PFSK-1 (cell line): ENCODE results near the gene EYA4.

ENCODE experiments used
- FOXP2 ChIP-seq: optimal IDR thresholded peaks from 2 replicates; pipeline ENCODE3; 2011; ENCODE audit warnings: borderline replicate concordance, control low read depth, inconsistent platforms; ENCODE audit not compliant: insufficient read depth; ENCODE audit errors: extremely low read length, extremely low read depth
- POLR2AphosphoS5 ChIP-seq: IDR thresholded peaks from 2 replicates; pipeline ENCODE4 v1.6.1; 2012; ENCODE audit warnings: low read depth, mild to moderate bottlenecking, control low read depth, low read length, moderate library complexity
- SIN3A ChIP-seq: IDR thresholded peaks from 2 replicates; pipeline ENCODE4 v1.6.1; 2012; ENCODE audit warnings: mild to moderate bottlenecking, low read length, moderate library complexity, borderline replicate concordance; ENCODE audit not compliant: insufficient read depth
- TAF1 ChIP-seq: IDR thresholded peaks from 2 replicates; pipeline ENCODE4 v1.6.1; 2012; ENCODE audit warnings: low read length, control low read depth, borderline replicate concordance; ENCODE audit not compliant: insufficient read depth
- TF ChIP-seq, protein P1 (sequence below), 2 experiments: IDR thresholded peaks; 2 replicates each; pipeline versions ENCODE4 v1.6.1 to v1.8.0; 2011 to 2012; ENCODE audit warnings: low read depth in 2 of 2, low read length in 2 of 2, control low read depth in 1 of 2, inconsistent platforms in 1 of 2, mild to moderate bottlenecking in 1 of 2, moderate library complexity in 1 of 2; ENCODE audit not compliant: insufficient read depth in 1 of 2

The EYA4 gene

DNA sequence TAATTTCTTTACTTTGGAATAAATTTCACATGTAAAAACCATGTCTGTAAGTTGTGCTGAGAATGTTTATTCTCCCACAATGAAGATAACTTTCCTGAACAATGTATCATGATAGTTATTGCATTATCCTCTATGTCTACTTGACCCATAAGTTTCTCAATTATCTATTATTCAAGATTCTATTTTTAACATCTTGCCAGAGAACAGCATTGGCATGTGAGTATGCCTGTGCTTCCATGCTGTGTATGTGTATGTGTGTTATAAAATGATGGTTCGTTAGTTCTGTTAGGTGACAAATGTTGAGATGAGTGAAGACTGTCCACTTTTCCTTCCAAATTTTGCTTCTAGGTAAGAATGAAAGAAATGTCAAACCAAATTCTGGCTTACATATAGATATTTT, 111.9 kb downstream of the EYA4 start:
- TF ChIP-seq SIN3A, result no peak

DNA sequence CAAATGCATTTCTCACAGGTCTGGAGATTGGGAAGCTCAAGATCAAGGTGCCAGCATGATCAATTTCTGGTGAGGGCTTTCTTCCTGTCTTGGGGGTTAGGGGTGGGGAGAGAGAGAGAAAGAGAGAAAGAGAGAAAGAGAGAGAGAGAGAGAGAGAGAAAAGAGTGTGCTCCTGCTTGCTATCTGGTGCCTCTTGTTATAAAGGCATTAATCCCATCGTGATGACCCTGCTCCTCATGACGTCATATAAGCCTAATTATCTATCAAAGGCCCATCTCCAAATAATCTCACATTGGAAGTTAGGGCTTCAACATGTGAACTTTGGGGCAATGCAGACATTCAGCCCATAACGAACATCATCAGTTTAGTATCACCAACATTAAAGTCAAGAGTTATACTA, 114.8 kb downstream of the EYA4 start:
- no peak for TF ChIP-seq SIN3A
- no peak for TF ChIP-seq TAF1
- TF ChIP-seq, protein P1, sequence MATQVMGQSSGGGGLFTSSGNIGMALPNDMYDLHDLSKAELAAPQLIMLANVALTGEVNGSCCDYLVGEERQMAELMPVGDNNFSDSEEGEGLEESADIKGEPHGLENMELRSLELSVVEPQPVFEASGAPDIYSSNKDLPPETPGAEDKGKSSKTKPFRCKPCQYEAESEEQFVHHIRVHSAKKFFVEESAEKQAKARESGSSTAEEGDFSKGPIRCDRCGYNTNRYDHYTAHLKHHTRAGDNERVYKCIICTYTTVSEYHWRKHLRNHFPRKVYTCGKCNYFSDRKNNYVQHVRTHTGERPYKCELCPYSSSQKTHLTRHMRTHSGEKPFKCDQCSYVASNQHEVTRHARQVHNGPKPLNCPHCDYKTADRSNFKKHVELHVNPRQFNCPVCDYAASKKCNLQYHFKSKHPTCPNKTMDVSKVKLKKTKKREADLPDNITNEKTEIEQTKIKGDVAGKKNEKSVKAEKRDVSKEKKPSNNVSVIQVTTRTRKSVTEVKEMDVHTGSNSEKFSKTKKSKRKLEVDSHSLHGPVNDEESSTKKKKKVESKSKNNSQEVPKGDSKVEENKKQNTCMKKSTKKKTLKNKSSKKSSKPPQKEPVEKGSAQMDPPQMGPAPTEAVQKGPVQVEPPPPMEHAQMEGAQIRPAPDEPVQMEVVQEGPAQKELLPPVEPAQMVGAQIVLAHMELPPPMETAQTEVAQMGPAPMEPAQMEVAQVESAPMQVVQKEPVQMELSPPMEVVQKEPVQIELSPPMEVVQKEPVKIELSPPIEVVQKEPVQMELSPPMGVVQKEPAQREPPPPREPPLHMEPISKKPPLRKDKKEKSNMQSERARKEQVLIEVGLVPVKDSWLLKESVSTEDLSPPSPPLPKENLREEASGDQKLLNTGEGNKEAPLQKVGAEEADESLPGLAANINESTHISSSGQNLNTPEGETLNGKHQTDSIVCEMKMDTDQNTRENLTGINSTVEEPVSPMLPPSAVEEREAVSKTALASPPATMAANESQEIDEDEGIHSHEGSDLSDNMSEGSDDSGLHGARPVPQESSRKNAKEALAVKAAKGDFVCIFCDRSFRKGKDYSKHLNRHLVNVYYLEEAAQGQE (IDR thresholded peaks at IDR 0.05; ENCODE audit: insufficient read depth in 1 of 2, low read depth in 2 of 2, low read length in 2 of 2), result no peak
- TF ChIP-seq FOXP2, result no peak
- TF ChIP-seq POLR2AphosphoS5, result no peak

DNA sequence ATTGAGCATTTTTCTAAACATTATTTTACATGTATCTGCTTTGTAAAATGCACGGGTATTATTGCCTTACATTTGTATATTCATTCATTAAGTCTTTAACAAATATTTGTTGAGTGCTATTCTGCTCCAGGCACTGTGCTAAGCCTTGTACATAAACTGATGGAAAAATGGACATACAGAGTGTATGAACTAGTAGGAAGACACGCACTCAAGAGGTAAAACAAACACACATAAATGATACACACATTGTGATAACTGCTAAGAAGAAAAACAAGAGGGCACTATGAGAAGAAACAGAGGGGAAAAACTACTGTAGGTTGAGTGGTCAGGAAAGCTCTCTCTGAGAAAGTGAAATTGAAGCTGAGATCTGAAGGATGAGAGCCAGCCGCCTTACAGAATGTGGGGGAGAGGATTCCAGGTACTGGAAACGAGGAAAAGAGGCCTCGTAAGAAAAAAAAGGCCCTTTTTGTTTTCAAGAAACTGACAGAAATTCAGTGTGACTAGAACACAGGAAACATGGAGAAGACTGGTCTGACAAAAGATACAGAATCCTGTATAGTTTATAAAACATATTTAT, 117.5 kb downstream of the EYA4 start:
- TF ChIP-seq POLR2AphosphoS5 (no peak), TAF1 (no peak), SIN3A (no peak), FOXP2 (no peak)
- TF ChIP-seq, protein P1 (IDR thresholded peaks at IDR 0.05; ENCODE audit: insufficient read depth in 1 of 2, low read depth in 2 of 2, low read length in 2 of 2), result no peak

DNA sequence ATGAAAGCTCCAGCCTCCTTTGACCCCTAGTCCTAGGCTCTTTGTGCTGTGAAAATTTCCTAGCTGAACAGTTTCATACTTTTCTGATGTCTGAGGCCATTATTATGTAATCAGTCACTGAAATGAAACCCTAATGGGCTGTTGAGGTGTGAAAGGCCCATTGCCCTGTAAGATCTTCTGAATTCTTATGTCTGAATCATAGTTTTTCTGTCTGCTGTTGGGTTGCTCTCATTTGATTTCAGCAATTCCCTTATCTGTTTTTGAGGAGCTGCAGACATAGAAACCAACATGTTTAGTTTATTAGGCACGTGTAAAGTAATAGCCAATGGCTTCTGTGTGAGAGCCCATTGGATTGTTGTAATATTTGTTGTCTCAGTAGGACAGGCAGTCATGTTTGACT, 118.1 kb downstream of the EYA4 start:
- TF ChIP-seq SIN3A (no peak), TAF1 (no peak), FOXP2 (no peak)
- TF ChIP-seq, protein P1 (IDR thresholded peaks at IDR 0.05; ENCODE audit: insufficient read depth in 1 of 2, low read depth in 2 of 2, low read length in 2 of 2), result no peak

DNA sequence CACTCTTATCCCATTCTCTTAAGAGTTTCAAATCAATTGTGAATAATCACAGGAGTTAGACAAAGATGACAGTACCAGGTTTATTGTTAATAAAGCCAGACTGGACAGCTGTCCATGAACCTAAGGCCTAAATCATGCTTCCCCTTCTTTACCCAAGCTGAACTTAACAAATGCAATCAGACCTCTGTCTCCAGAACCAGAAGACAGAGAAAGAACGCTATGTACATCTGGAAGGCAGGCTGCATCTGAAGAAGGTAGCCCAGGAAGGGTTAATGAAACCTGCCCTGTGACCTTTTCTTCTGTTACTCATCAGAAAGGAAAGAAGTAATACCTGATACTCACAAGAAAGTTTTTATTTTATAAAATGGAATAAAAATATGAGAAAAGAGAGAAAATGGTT, 118.6 kb downstream of the EYA4 start:
- no peak for TF ChIP-seq TAF1
- TF ChIP-seq, protein P1 (IDR thresholded peaks at IDR 0.05; ENCODE audit: insufficient read depth in 1 of 2, low read depth in 2 of 2, low read length in 2 of 2), result no peak

DNA sequence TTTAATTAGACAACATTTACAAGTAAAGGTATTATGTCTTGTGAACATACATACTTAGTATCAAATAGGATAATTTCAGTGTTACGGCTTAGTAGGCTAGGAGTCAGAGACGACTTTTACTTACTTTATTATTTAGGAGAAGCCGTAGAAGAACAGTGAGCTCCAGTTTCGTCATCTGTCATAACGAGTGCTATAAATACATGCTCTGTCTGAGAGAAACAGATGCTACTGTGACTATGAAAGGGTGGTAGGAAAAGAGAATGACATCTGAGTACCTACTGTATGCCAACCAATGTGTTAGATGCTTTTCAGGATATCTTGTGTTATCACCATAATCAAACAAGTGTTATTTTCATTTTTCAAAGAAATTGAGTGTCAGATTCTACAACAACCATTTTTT, 119.0 kb downstream of the EYA4 start:
- TF ChIP-seq POLR2AphosphoS5 (no peak), FOXP2 (no peak), TAF1 (no peak), SIN3A (no peak)
- TF ChIP-seq, protein P1 (IDR thresholded peaks at IDR 0.05; ENCODE audit: insufficient read depth in 1 of 2, low read depth in 2 of 2, low read length in 2 of 2), result no peak
